ENCODE measurements around the gene SUMO1.
A peak's percentile ranks its signal among the peaks of the same experiment; 100 is the strongest.

The SUMO1 gene

DNA sequence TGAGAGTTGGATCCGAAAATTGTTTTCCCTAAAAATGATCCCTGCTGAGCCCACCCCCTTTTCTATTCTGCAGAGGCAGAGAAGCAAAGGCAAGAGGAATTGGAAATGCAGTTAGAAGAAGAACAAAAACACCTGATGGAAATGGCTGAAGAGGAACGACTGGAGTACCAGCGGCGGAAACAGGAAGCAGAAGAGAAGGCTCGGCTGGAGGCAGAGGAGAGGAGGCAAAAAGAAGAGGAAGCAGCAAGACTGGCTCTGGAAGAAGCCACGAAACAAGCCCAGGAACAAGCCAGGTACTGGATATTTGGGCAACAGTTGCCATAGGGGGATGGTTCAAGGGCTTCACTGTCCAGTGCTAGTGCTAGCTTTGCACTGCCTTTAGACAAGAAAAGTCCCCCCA is 41.7 kb downstream of the SUMO1 start:
- DNase-seq, result no peak

DNA sequence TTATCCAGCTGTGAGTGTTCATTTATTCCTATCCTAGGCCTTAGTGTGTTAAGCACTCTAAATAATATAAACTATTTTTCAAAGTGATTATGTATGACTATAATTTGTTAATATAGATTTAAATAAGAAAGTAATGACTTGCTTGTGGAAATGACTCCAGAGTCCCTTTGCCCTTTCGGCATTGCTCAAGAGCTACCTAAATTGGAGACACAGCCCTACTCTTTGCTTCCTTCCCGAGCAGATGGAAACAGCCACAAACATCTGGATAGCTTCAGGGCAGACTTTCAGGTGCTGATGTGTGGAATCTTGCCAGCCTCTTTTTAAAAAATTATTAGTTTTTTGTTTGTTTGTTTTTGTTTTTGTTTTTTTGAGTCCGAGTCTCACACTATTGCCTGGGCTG is 44.0 kb downstream of the SUMO1 start:
- no peak for DNase-seq

DNA sequence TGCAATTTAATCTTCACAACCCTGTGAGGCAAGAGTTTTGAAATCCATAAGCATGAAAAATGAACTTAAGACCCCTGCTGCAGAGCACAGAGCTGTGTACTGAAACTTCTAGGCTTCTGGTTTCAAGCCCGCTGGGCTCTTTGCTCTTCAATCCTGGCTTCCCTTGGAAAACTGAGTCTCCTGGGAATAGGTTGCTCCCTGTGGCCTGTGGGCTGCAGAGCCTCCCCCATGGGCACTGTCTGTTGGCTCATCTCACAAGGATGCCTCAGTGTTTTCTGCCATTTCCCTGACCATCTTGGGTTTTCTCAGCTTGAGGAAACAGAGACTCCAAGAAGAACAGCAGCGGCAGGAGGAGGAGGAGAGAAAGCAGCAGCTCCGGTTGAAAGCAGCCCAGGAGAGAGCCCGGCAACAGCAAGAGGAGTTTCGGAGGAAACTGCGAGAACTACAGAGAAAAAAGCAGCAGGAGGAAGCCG is 44.5 kb downstream of the SUMO1 start:
- DNase-seq, result no peak

- DNase-seq, result no peak
Measured at GRCh38 chr2:202193305-202193704, 45.1 kb downstream of the SUMO1 start.

DNA sequence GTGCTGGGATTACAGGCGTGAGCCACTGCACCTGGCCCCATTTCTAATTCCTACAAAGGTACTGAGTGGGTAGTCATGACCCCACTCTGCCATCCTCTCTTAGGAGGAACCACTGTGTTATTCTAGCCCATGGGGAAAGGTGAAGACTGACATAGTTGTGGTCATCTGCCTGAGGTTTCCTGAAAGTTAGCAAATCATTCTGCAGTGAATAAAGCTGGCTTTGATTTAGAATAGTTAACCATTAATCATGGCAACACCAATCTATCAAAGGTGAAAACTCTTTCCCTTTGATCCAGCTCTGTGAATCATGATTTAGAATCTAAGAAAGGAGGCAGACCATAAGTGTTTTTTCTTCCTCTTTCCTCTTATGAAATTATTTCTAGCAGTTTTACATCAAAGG is 50.8 kb downstream of the SUMO1 start:
- DNase-seq, result no peak

DNA sequence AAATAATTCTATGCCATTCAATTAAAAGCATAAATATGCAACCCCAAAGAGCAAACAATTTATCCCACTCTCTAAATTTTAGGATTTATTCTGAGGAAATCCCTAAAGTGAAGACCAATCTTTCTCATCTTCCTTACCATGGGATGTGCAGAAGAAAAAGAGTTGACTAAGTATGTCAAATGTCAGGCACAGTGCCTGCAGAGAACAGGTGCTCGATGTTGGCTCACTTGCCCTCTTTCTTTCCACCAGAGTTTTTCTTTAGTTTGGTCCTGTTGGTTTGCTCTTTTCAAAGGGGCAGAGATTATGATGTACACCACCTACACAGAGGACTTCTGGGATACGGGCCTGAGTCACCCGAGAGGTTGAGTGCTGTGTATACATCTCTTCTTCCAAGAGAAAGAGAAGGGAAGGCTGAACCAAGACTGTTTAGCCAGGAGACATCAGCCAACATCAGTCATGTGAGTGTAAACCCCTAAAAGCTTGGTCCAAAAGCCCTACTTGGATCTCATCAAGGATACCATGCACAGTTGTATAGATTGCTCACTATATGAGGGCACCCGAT is 51.7 kb downstream of the SUMO1 start:
- DNase-seq, result no peak

DNA sequence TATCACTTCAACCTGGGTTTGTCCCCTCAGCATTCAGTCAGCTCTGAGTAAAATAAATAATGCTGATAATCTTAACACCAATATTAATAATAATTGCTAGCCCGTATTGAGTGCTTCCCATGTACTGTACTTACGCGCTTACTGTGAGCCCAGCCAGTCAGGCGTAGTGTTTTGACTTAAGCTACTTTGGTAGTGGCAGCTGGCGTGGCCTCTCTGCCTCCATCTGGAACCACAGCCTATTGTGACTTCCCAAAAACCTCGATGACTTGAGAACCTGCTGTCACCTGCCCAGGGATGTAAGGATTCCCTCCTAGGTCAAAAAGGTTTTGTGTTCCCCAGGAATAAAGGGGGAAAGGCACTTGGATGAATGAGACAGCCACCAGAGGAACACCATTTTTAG is 53.2 kb downstream of the SUMO1 start:
- no peak for DNase-seq

DNA sequence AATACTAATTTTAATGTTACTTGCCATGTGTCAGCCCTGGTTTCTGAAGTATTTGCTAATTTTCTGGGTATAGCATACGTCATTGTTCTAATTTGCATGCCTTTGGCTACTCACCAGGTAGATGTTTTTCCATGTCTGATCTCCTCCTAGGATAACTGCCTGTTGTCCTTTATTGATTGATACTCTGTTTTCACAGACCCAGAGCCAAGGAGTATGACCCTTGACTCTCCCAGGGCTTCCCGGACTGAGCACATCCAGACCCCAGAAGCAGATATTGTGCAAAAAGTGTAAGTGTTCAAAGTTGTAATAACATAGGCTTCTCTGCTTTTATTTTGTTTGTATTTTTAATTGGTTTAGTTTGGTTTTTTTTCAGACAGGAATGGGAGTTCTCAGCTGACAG is 53.8 kb downstream of the SUMO1 start:
- DNase-seq, result no peak

DNA sequence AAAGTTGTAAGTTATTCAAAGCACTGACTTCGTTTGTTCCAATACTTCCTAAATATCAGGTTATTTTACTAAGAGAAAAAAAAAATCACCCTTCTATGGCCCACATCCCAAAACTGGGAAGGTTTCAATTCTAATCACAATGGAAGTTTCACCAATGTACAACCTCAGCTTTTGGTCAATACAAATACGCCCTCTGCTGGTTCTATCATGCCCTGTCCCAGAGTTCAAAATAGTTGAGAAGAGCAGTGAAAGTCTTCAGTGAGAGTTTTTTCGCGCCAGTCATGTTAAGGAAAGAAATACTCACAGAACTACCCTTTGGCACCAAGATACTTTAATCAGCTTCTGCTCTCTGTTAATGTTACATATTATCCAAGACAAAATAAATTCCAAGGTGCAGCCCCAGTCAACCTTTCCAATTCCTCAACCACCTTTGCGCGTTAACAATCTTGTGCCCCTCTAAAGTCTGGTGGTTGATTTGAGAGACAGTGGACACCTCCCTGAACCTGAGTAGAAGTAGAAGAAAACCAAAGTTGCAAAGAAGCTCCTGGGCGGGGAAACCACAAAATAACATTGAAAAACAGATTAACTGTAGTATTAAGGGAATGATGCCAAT is 59.9 kb downstream of the SUMO1 start:
- peak in 1 of 2 experiments; percentile 77 for DNase-seq

DNA sequence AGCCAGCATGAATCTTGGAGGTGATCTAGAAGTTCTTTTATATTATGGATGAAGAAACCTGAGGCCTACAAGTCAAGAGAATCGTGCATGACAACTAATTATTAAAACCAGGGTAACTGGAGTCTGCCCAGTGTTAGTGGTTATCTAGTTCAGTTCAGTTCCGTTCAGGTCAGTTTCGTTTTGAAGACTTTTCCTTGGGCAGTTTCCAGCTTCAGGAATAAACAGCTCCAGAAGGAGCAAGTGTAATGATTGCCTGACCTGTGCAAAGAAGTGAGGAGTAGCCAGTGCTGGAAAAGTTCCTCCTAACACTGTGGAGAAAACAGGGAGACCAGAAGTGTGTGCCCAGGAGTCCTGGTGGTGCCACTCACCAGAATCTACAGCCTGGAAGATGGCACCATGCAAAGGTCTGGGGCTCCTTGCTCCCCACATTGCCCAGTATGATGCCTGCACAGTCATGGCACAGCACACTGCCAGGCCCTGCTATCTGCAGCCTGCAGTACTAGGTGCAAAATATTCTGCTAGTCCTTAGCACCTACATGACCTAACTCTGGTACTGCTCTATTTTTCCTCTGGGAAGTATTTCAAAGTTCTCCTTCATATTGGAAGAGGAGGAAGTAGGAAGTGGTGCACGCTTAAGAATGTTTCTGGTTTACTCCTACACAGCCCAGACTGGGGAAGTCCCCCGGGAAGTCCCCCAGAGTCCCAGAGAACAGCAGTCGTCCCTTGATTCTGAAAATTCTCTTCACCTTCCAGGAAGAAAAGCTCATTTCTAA is 65.8 kb downstream of the SUMO1 start:
- no peak for DNase-seq

DNA sequence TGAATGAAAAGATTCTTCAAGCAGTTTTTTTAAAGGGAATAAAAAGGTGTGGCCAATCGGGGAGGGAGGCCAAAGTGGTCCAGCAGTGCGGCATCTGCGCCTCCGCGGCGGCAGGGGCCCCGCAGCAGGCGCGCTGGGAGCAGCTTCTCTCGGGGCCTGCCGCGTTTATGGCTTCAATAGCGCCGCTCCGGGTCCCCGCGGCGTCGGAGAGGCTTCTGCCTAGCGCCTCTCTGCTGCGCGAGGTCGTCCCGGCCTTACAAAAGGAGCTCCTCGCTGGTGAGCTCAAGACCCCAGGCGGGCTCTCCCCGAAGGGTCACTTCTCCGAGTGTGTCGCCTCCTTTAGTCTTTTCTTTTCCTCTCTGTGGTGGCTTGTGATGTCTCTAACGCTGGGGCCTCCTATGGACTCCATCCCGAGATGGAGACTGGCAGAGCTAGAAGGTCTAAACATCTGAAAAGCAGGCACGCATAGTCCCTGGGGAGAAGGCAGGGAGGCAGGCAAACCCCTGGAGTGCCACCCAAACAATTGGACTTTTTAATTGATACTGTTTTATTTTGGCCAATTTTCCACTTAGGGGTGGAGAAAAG is 67.1 kb downstream of the SUMO1 start:
- no peak for DNase-seq

- no peak for DNase-seq
Measured at GRCh38 chr2:202169832-202170424, 68.5 kb downstream of the SUMO1 start.

- DNase-seq, result no peak
Measured at GRCh38 chr2:202169131-202169530, 69.3 kb downstream of the SUMO1 start.

GRCh38 chr2:202165945-202166344 is 72.5 kb downstream of the SUMO1 start:
- DNase-seq, result no peak

GRCh38 chr2:202165208-202165607 is 73.2 kb downstream of the SUMO1 start:
- DNase-seq, result no peak

GRCh38 chr2:202164411-202164810 is 74.0 kb downstream of the SUMO1 start:
- no peak for DNase-seq

DNA sequence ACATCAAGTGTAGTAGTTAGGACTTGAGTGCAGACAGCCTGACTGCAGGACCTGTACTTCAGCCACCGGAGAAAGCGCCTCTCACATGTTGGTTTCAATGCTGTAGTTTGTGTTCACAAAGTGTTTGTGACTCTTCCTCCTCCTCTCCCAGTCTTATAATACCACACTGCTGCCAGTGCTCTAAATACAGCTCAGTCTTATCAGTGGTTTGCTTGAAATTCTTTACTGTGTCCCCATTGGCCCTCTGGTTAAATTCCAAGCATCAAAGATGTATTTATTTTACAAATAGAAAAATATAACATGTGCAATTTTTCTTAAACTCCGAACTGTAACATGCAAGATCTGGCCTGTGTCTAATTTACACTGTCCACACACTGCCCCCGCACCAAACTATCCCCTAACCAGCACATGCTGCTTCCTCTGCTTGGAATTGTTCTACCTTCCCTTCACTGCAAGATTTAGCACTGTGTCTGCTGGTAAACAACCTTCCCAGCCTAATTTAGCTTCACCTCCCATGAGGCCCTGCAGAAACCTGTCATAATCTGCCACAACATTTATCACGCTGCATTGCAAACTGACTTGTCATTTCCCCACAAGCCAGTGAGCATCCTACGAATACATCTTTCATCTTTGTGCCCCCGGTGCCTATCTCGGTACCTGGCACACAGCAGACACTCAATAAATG is 77.1 kb downstream of the SUMO1 start:
- no peak for DNase-seq

DNA sequence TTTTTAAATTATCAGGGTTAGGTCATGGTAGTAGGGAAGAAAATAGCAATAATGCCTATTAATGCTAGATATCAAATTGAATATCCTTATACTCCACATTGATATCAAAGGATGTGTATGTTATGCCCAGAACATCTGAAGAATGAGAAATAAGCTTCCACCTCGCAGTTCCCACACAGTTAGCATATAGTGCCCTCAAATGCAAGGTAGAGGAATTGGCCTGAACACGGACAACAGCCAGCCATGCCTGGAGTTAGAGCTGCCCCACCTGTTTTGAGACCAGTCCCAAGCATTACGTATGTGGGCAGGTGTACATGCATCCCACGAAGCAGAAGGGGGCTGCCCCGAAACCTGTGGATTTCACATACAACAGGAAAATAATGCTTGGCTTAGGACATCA is 79.6 kb downstream of the SUMO1 start:
- peak in 1 of 2 experiments; percentile 10 for DNase-seq

DNA sequence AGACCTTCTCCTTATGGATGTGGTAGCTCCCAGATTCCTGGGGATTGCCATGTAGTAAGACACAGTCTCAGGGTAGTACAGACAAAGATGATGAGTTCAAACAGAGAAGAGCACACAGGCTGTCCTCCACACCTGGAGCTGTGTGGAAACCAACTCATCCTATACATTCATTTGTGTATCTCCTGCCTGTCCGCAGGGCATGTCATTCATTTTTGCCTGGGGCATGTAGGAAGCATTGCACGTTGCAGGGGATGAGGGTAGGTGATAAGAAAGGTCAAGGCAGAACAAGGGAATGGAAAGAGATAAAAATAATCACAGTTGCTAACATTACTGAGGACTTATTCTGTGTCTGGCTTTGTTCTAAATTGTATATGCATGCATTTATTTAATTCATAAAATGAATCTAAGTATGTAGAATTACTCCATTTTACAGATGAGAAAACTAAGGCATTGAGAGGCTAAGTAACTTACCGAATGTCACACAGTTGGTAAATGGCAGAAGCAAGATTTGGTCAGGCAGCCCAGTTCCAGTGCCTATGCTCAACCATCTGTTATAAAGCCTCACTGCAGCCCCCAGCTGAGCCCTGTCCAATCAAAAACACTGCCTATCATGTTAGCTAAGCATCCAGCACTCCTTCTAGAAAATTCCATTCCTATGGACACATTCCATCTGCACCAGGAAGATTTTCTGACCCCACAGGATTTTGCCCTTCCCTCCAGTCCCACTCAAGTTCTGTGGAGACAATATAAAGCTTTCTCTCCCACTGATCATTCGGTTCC is 81.0 kb downstream of the SUMO1 start:
- no peak for DNase-seq
